Mucosa of gallbladder (tissue), 1 donor: ENCODE data around the gene IL34. TPM values are rescaled to one million over a fixed set of nuclear protein-coding genes. Genes with fewer than 3 reads are reported as not detected.
"Not testable (repeated sequence)": the region's sequence is repeated elsewhere in the genome, so short reads cannot be mapped to it uniquely, and the experiment has no call there.

Source experiments
- DNase-seq: peaks from one replicate; pipeline ENCODE4 v3.0.0-alpha.2; 2020; ENCODE audit warnings: low spot score
- total RNA-seq: library from RNA; stranded (reverse); gene quantifications from one replicate; pipeline ENCODE4 v1.2.1, GENCODE V29; 2021
- donor health status: DM: no; HTN: no; CAD: no.

The IL34 gene
- total RNA-seq, 1 donor from 2014 or later: 3.5 TPM

DNA sequence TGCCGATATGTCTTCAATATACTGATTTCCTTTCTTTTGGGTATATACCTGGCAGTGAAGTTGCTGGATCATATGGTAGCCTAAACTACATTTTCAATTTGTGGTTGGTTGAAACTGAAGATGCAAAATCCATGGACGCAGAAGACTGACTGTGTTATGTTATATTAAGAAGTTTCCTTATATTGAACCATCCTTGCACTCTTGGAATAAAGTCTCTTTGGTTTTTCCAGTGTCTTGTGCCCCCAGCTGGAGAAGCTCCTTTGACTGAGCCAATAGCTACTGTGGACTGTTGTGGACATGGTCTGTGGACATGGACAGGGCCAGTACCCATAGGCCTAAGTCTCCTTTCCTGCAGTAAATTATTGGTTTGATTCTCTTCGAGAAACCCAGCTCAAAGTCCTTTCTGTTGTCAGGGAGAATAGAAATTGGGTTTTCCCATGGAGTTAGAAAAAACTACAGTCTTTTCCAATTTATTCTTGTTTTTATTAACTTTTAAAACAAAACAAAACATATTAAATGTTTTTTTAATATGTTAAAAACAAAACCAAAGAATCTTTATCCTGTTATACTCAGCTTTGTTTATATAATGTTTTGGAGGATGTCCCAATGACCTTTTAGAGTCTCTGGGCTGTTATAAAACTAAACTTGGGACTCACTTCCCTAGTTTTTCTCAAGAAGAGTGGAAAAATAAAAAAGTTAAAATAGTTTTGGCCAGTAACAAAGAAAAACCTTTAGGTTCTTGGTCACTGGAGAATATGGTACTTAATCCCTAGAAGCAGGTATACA lies 15.2 kb upstream of the IL34 start:
- DNase-seq: no peak

GRCh38 chr16:70632273-70632672 lies 14.1 kb upstream of the IL34 start:
- DNase-seq: no peak

DNA sequence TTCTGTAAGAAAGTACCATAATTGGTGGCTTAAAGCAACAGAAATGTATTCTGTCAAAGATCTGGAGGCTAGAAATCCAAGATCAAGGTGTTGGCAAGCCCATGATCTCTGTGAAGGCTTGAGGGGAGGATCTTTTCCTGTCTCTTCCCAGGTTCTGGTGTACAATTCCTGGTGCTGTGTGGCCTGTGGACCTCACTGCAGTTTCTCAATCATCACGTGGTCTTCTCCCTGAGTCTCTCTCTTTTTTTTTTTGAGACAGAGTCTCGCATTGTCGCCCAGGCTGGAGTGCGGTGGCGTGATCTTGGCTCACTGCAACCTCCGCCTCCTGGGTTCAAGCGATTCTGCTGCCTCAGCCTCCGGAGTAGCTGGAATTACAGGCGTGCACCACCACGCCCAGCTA lies 12.7 kb upstream of the IL34 start:
- not testable (repeated sequence) for DNase-seq

DNA sequence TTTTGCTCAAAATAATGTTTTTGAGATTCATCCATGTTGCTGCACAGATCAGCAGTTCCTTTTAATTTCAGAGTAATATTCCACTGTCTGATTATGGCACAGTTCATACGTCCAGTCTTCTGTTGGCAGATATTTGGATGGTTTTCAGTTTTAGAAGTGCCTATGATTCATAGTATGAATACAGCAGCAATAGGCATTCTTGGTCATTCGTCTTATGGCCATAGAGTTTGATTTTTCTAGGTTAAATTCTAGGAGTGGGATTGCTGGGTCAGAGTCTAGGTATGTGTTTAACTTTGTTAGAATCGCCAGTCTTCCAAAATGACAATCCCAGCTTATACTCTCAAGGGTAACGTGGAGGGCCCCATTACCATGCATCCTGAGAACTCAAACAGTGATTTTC lies 11.5 kb upstream of the IL34 start:
- DNase-seq: no peak

GRCh38 chr16:70635336-70636016 lies 10.9 kb upstream of the IL34 start:
- DNase-seq: no peak

DNA sequence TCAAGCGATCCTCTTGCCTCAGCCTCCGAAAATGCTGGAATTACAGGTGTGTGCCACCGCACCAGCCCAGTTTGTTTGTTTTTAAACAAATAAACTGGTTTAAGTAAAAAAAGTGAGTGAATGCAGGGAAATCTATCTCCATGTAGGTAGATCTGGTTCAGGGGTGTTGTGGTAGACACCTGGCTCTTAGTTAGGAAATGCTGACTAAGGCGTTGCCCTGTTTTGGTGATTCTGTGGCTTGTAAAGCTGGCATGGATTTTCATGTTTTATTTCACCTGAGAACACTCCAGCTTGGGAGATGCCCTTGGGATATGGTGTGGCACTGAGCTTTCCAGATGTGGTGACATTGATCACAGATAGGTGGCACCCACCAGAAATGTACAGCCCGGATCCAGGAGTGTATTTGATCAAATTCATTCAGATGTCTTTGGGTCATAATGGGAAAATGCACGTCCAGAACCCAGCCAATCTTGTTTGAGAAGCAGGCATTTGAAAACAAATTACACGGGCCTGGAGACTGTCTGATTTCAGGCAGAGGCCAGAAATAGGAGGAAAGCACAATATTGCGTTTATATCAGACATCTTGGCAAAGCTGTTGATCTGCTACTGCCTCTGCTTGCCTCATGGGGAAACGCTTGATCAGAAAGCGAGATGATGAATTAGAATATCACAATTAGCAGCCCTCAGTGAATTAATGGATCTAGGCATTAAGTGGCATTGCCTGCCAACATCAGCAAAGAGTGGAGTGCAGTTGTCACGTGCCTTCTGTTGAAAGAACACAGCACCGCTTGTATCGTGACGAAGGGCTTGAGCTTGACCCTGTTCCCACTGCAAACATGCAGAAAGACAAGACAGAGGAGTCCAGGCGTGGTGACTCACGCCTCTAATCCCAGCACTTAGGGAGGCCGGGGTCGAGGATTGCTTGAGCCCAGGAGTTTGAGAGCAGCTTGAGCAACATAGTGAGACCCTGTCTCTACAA lies 7.3 kb upstream of the IL34 start:
- DNase-seq: peak; percentile 28

DNA sequence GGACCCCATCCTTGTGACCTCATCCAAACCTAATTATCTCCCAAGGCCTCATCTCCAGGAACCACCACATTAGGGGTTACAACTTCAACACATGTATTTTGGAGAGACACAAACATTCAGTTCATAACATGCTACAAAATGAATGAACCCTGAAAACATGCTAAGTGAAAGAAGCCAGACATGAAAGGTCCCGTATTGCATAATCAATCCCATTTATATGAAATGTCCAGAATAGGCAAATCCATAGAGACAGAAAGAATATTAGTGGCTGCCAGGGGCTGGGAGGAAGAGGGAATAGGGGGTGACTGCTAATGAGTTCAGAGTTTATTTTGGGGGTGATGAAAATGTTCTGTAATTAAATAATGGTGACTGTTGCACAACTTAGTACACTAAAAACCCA lies 3.7 kb upstream of the IL34 start:
- DNase-seq: no peak

- DNase-seq: not testable (repeated sequence)
Measured at GRCh38 chr16:70643264-70643663, 3.1 kb upstream of the IL34 start.

DNA sequence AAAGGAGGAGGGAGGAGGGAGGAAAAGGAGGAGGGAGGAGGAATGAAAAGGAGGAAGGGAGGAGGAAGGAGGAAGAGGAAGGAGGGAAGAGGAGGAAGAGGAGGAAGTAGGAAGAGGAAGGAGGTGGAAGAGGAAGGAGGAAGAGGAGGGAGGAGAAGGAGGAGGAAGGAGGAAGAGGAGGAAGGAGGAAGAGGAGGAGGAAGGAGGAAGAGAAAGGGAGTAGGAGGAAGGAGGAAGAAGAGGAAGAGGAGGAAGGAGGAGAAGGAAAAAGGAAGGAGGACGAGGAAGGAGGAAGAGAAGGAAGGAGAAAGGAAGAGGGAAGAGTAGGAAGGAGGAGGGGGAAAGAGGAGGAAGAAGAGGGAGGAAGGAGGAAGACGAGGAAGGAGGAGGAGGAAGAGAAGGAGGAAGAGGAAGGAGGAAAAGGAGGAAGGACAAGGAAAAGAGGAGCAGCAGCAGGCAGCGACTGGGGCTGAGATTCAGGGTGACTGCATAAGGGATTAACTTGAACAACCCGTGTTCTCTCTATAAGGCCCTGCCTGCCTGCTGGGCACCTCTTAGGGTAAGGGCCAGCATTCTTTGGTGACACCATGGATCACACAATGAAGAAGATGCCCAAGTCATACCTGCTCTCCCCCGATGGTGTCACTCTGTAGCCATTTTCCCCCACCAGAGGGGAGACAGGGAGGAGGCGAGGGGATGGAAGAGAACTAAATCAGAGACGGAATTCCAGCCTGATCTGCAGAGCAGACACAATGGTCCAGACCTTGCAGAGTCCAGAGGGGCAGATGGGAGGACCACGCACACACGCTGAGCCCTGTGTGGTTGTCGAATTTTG lies 1.4 kb upstream of the IL34 start:
- no peak for DNase-seq

DNA sequence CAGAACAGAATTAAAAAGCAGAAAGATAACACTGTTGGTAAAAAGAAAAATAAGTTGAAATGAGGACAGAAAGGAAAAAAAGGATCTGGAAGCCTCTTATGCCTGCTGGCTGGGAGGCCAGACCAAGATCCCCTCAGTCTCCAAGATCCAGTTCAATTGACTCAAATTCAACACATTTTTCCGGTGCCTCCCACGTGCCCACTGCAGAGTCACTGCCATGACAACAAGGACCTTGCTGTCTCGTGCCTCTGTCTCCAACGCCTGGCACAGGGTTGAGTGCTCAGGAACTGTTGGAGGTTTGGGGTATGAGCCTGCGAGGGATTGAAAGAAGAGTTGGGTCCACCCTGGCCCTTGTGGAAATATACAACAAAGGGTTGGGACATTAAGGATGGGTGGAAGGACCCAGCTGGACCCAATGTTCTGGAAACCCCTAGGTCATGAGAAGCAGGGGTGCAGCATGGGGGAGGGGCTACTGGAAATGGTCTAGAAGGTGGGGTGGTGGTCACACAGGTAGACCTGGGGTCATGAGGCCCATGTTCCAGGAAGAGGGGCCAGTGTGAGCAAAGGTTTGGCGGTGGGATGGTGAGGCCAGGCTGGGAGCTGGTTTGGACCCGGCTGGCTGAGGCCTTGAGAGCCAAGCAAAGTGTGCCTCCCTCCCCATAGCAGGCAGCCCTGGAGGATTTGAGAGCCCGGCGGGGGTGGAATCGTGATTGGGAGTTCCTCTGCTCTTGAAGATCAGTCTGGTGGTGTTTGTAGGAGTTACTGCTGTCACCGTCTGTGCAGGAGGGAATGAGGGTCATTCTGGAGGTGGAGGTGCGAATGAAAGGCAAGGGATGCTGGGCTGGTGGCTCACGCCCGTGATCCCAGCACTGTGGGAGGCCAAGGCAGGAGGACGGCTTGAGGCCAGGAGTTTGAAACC lies 1.3 kb downstream of the IL34 start:
- no peak for DNase-seq

GRCh38 chr16:70648606-70649005 lies 2.2 kb downstream of the IL34 start:
- DNase-seq: no peak

DNA sequence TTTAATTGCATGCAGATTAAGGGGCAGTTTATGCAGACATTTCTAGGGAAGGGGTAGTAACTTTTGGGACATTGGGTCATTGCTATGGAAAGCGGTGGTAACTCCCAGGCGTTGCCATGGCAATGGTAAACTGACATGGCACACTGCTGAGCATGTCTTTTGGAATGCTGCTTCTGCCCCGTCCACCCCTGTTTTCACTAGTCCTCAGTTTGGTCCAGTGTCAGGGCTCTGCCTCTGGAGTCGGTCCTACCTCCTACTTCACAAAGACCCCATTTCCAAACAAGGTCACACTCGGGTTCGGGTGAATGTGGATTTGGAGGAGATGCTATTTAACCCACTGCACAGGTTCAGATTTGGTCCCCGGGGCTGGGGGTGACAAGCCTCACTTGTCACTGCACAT lies 2.9 kb downstream of the IL34 start:
- DNase-seq: no peak

- no peak for DNase-seq
Measured at GRCh38 chr16:70650216-70650615, 3.9 kb downstream of the IL34 start.

DNA sequence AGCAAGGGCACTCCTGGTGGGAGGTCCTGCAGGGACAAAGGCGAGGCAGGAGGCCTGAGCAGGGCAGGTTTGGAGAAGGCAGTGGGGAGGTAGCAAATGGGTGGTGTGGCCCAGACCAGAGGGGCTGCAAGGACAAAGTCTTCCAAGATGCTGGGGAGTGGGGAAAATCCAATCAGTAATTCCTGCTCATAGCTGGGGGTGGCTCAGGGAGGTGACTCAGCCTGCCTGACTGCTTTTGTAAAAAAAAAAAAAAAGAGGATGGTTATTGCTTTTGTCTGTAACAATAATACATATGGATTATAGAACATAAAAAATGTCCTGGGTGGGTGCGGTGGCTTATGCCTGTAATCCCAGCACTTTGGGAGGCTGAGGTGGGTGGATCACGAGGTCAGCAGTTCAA lies 5.2 kb downstream of the IL34 start:
- DNase-seq: no peak

- DNase-seq: no peak
Measured at GRCh38 chr16:70652322-70652721, 6.0 kb downstream of the IL34 start.

GRCh38 chr16:70653406-70653805 lies 7.0 kb downstream of the IL34 start:
- no peak for DNase-seq

DNA sequence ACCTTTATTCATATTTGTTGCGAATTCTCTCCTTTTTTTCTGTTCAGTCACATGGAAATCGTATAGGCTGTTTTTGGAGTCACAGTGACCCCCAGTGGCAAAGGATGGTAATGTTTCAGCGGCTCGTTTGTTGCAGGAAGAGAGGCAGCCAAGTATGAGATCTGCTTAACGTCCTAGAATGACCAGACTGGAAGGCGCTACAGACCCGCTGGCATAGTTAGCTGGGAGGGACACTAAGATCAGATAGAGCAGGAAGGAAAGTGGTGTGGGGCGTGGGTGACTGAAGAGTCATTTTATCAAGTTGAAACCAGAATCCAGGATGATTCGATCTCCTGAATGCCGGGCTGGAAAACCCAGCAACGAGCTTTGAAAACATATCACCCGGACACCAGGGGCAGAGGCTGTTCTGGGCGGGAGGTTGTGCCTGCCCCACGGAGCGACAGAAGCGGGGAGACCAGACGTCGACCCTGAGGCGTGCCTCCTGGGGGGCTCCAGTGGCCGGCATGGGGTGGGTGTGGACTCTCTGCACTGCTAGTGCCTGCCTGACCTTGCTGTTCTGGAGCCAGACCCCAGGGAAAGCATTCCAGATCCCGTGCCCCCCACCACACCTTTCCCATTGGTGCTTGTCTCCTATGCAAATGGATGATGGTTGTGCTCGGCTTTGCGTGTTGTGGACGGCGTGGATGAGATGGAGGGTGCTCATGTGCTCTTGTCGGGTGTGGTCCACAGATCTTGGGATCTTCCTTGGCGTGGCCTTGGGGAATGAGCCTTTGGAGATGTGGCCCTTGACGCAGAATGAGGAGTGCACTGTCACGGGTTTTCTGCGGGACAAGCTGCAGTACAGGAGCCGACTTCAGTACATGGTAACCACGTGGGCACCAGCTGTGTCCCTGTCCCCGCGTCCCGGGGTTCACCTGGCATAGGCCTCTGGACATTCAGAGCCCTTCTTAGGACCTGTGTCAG lies 7.7 kb downstream of the IL34 start:
- DNase-seq: peak; percentile 90

- no peak for DNase-seq
Measured at GRCh38 chr16:70656065-70656711, 9.8 kb downstream of the IL34 start.
